NCI-H2081 treated with DMSO at 0.1 percent for 48 hours (cell line): Measurements from ENCODE around the gene RFLNA.
"Not testable (repeated sequence)": the region's sequence is repeated elsewhere in the genome, so short reads cannot be mapped to it uniquely, and the experiment has no call there.

Experiments
- DNase-seq: peaks from one replicate; lab custom pipeline; 2025; lab: John Stamatoyannopoulos, UW

RFLNA gene

GRCh38 chr12:124283326-124283725, 11.6 kb upstream of the RFLNA start:
- DNase-seq: no peak

- no peak for DNase-seq
Observed at GRCh38 chr12:124284368-124284767, 10.5 kb upstream of the RFLNA start.

- DNase-seq: no peak
Observed at GRCh38 chr12:124286414-124286813, 8.5 kb upstream of the RFLNA start.

GRCh38 chr12:124286971-124287370, 7.9 kb upstream of the RFLNA start:
- no peak for DNase-seq

- DNase-seq: no peak
Observed at GRCh38 chr12:124289634-124290600, 5.0 kb upstream of the RFLNA start.

- no peak for DNase-seq
Observed at GRCh38 chr12:124292385-124292784, 2.5 kb upstream of the RFLNA start.

GRCh38 chr12:124293286-124294003, 1.4 kb upstream of the RFLNA start:
- DNase-seq: no peak

GRCh38 chr12:124295431-124296058, 652 bp downstream of the RFLNA start:
- DNase-seq: no peak

GRCh38 chr12:124296295-124296915, 1.5 kb downstream of the RFLNA start:
- no peak for DNase-seq

GRCh38 chr12:124296916-124297351, 2.0 kb downstream of the RFLNA start:
- no peak for DNase-seq

GRCh38 chr12:124297389-124297788, 2.5 kb downstream of the RFLNA start:
- DNase-seq: no peak

GRCh38 chr12:124297856-124298255, 3.0 kb downstream of the RFLNA start:
- no peak for DNase-seq

- no peak for DNase-seq
Observed at GRCh38 chr12:124298685-124299410, 4.0 kb downstream of the RFLNA start.

- DNase-seq: no peak
Observed at GRCh38 chr12:124299628-124300388, 4.9 kb downstream of the RFLNA start.

GRCh38 chr12:124300657-124301056, 5.8 kb downstream of the RFLNA start:
- DNase-seq: not testable (repeated sequence)

GRCh38 chr12:124301084-124301654, 6.3 kb downstream of the RFLNA start:
- DNase-seq: no peak

- DNase-seq: no peak
Observed at GRCh38 chr12:124302241-124302806, 7.4 kb downstream of the RFLNA start.

GRCh38 chr12:124302807-124303578, 8.1 kb downstream of the RFLNA start:
- DNase-seq: no peak
